Mesendoderm (in vitro differentiated cells): ENCODE results near the gene PLA2G1B.
"Not testable (repeated sequence)": the region's sequence is repeated elsewhere in the genome, so short reads cannot be mapped to it uniquely, and the experiment has no call there.

Experiments used
- DNase-seq: peaks from one replicate; pipeline ENCODE4 v3.0.0; 2013
- H2AK5ac ChIP-seq: 2 replicates; pipeline ENCODE4 v1.6.1; 2013; ENCODE audit warnings: low read length, inconsistent platforms
- H2BK120ac ChIP-seq: 2 replicates; pipeline ENCODE4 v1.6.1; 2013; ENCODE audit warnings: low read depth, mild to moderate bottlenecking, low read length, moderate library complexity, mixed read lengths
- H2BK15ac ChIP-seq: replicated peaks from 2 replicates; pipeline ENCODE4 v1.6.1; 2013; ENCODE audit warnings: low read depth, mild to moderate bottlenecking, moderate library complexity
- H2BK5ac ChIP-seq: 2 replicates; pipeline ENCODE4 v1.6.1; 2013; ENCODE audit warnings: low read length, inconsistent platforms
- H3K18ac ChIP-seq: 2 replicates; pipeline ENCODE4 v1.6.1; 2013; ENCODE audit warnings: mild to moderate bottlenecking, low read length, mixed read lengths
- H3K23ac ChIP-seq: one replicate; pipeline ENCODE4 v1.6.1; 2013; ENCODE audit warnings: low read length
- H3K27ac ChIP-seq: 2 replicates; pipeline ENCODE4 v1.5.1; 2013; ENCODE audit warnings: low read depth, mild to moderate bottlenecking, inconsistent platforms, low read length, moderate library complexity
- H3K27me3 ChIP-seq: 2 replicates; pipeline ENCODE4 v1.6.1; 2013; ENCODE audit warnings: low read length, control low read depth, mild to moderate bottlenecking, inconsistent platforms; ENCODE audit not compliant: insufficient read depth, poor library complexity
- H3K36me3 ChIP-seq: 2 replicates; pipeline ENCODE4 v1.6.1; 2013; ENCODE audit warnings: low read length, inconsistent platforms; ENCODE audit not compliant: control insufficient read depth, insufficient read depth
- H3K4ac ChIP-seq: one replicate; pipeline ENCODE4 v1.6.1; 2013; ENCODE audit warnings: low read depth, mild to moderate bottlenecking, low read length, moderate library complexity
- H3K4me1 ChIP-seq: 2 replicates; pipeline ENCODE4 v1.6.1; 2013; ENCODE audit warnings: low read depth, low read length, inconsistent platforms; ENCODE audit not compliant: control insufficient read depth
- H3K4me2 ChIP-seq: 2 replicates; pipeline ENCODE4 v1.6.1; 2013; ENCODE audit warnings: low read length
- H3K4me3 ChIP-seq: 2 replicates; pipeline ENCODE4 v1.5.1; 2013; ENCODE audit warnings: mild to moderate bottlenecking, low read length
- H3K56ac ChIP-seq: one replicate; pipeline ENCODE4 v1.6.1; 2013; ENCODE audit warnings: low read length
- H3K79me1 ChIP-seq: 2 replicates; pipeline ENCODE4 v1.6.1; 2013; ENCODE audit warnings: low read length, inconsistent platforms
- H3K79me2 ChIP-seq: 2 replicates; pipeline ENCODE4 v1.6.1; 2013; ENCODE audit warnings: mild to moderate bottlenecking, low read length; ENCODE audit not compliant: control insufficient read depth, insufficient read depth
- H3K9ac ChIP-seq: 2 replicates; pipeline ENCODE4 v1.6.1; 2013; ENCODE audit warnings: low read length, inconsistent platforms
- H4K5ac ChIP-seq: one replicate; pipeline ENCODE4 v1.6.1; 2013; ENCODE audit warnings: low read length
- H4K8ac ChIP-seq: one replicate; pipeline ENCODE4 v1.6.1; 2013; ENCODE audit warnings: low read depth, mild to moderate bottlenecking, control low read depth, low read length, moderate library complexity
- WGBS: extraction: QIAGEN DNeasy Blood & Tissue Kit; methylation state at CpG from one replicate; pipeline ENCODE4 v1.1.7; 2013; ENCODE audit warnings: low lambda C conversion rate, missing lambda C conversion rate; ENCODE audit not compliant: insufficient coverage; ENCODE audit errors: extremely low coverage; 5-methylcytosine and 5-hydroxymethylcytosine counted together

Gene PLA2G1B

GRCh38 chr12:120342175-120343038 is 14.8 kb upstream of the PLA2G1B start:
- Histone ChIP-seq H4K8ac (no peak overlapping the region), H3K36me3 (peaks cover 3% of the 10 kb centered on the region), H2BK15ac (no peak overlapping the region), H3K23ac (no peak overlapping the region), H3K79me2 (no peaks in the 10 kb centered on the region), H3K4ac (no peak overlapping the region), H3K4me1 (no peaks in the 10 kb centered on the region), H3K4me3 (no peak overlapping the region), H3K56ac (no peak overlapping the region), H3K18ac (no peak overlapping the region), H2BK120ac (no peak overlapping the region), H3K79me1 (no peaks in the 10 kb centered on the region), H3K27me3 (no peaks in the 10 kb centered on the region), H3K27ac (no peak overlapping the region), H2AK5ac (no peak overlapping the region), H4K5ac (no peak overlapping the region), H3K9ac (no peak overlapping the region), H2BK5ac (no peak overlapping the region), H3K4me2 (no peak overlapping the region)
- no peak for DNase-seq
- WGBS, result no CpG with 5 or more reads among the region's 30 CpGs

GRCh38 chr12:120339256-120339655 is 11.7 kb upstream of the PLA2G1B start:
- H3K56ac ChIP-seq, result no peak overlapping the region
- H2BK120ac ChIP-seq, result no peak overlapping the region
- no CpG with 5 or more reads among the region's 4 CpGs for WGBS
- no peak overlapping the region for H2AK5ac ChIP-seq
- no peak overlapping the region for H4K8ac ChIP-seq
- peaks cover 2% of the 10 kb centered on the region for H3K36me3 ChIP-seq
- no peak overlapping the region for H3K27ac ChIP-seq
- no peak overlapping the region for H3K4me3 ChIP-seq
- H3K4me2 ChIP-seq, result no peak overlapping the region
- no peak overlapping the region for H3K9ac ChIP-seq
- no peak overlapping the region for H3K4ac ChIP-seq
- H3K23ac ChIP-seq, result no peak overlapping the region
- DNase-seq, result no peak
- H2BK5ac ChIP-seq, result no peak overlapping the region
- H3K79me1 ChIP-seq, result no peaks in the 10 kb centered on the region
- H3K27me3 ChIP-seq, result no peaks in the 10 kb centered on the region
- H3K4me1 ChIP-seq, result no peaks in the 10 kb centered on the region
- H3K18ac ChIP-seq, result no peak overlapping the region
- no peak overlapping the region for H4K5ac ChIP-seq
- H2BK15ac ChIP-seq, result no peak overlapping the region
- no peaks in the 10 kb centered on the region for H3K79me2 ChIP-seq

- Histone ChIP-seq H3K79me2 (no peaks in the 10 kb centered on the region), H3K23ac (no peak overlapping the region), H2BK120ac (no peak overlapping the region), H3K27ac (no peak overlapping the region), H2BK5ac (no peak overlapping the region), H3K4me1 (no peaks in the 10 kb centered on the region), H3K4me3 (no peak overlapping the region), H3K4me2 (no peak overlapping the region), H3K27me3 (no peaks in the 10 kb centered on the region), H3K56ac (no peak overlapping the region), H2AK5ac (no peak overlapping the region), H3K18ac (no peak overlapping the region), H3K36me3 (no peaks in the 10 kb centered on the region), H3K79me1 (no peaks in the 10 kb centered on the region), H3K9ac (no peak overlapping the region), H3K4ac (no peak overlapping the region), H4K5ac (no peak overlapping the region), H4K8ac (no peak overlapping the region), H2BK15ac (no peak overlapping the region)
- DNase-seq, result peak; percentile 22
- WGBS, result no CpG with 5 or more reads among the region's 2 CpGs
Observed at GRCh38 chr12:120337730-120338129, 10.2 kb upstream of the PLA2G1B start.

GRCh38 chr12:120336392-120336791 is 8.8 kb upstream of the PLA2G1B start:
- not testable (repeated sequence) for H2BK120ac ChIP-seq, H3K79me1 ChIP-seq, DNase-seq, H3K79me2 ChIP-seq, H3K36me3 ChIP-seq, H2AK5ac ChIP-seq, H3K4me1 ChIP-seq, H3K56ac ChIP-seq, H4K5ac ChIP-seq, H3K4me2 ChIP-seq, H3K23ac ChIP-seq, H3K4me3 ChIP-seq, H3K27ac ChIP-seq, H3K27me3 ChIP-seq, H3K9ac ChIP-seq, H3K18ac ChIP-seq, H4K8ac ChIP-seq, H2BK15ac ChIP-seq, H2BK5ac ChIP-seq, H3K4ac ChIP-seq
- no CpG with 5 or more reads among the region's 2 CpGs for WGBS

DNA sequence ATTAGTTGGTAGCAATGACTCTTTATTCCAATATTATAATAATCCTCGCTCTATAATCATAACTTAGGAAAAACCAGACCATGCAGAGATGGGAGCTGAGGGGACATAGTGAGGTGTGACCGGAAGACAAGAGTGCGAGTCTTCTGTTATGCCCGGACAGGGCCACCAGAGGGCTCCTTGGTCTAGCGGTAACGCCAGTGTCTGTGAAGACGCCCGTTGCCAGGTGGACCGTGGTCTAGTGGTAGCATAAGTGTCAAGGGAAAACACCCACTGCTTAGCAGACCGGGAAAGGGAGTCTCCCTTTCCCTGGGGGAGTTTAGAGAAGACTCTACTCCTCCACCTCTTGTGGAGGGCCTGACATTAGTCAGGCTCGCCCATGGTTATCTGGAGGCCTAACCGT is 7.9 kb upstream of the PLA2G1B start:
- WGBS, result no CpG with 5 or more reads among the region's 12 CpGs
- peak; percentile 65 for DNase-seq
- not testable (repeated sequence) for H3K27me3 ChIP-seq, H2BK5ac ChIP-seq, H3K27ac ChIP-seq, H3K23ac ChIP-seq, H3K36me3 ChIP-seq, H2BK120ac ChIP-seq, H2BK15ac ChIP-seq, H3K56ac ChIP-seq, H3K4me2 ChIP-seq, H4K5ac ChIP-seq, H3K79me1 ChIP-seq, H4K8ac ChIP-seq, H3K4ac ChIP-seq, H3K4me1 ChIP-seq, H3K79me2 ChIP-seq, H3K4me3 ChIP-seq, H2AK5ac ChIP-seq, H3K18ac ChIP-seq, H3K9ac ChIP-seq

GRCh38 chr12:120332523-120332922 is 4.9 kb upstream of the PLA2G1B start:
- Histone ChIP-seq H3K79me1 (no peaks in the 10 kb centered on the region), H2BK15ac (no peak overlapping the region), H4K8ac (no peak overlapping the region), H3K23ac (no peak overlapping the region), H2BK5ac (no peak overlapping the region), H2BK120ac (no peak overlapping the region), H3K4ac (no peak overlapping the region), H3K9ac (no peak overlapping the region), H3K27me3 (no peaks in the 10 kb centered on the region), H3K4me3 (no peak overlapping the region), H4K5ac (no peak overlapping the region), H2AK5ac (no peak overlapping the region), H3K27ac (no peak overlapping the region), H3K36me3 (no peaks in the 10 kb centered on the region), H3K4me2 (no peak overlapping the region), H3K56ac (no peak overlapping the region), H3K79me2 (no peaks in the 10 kb centered on the region), H3K18ac (no peak overlapping the region), H3K4me1 (no peaks in the 10 kb centered on the region)
- no CpG with 5 or more reads among the region's 7 CpGs for WGBS
- DNase-seq, result no peak
